Measurements from ENCODE around the gene PPM1M.

GRCh38 chr3:52269776-52270175 lies 24.2 kb downstream of the PPM1M start:
- no peak for TF ChIP-seq CTCF (IDR thresholded peaks at IDR 0.05)
- TF ChIP-seq POLR2A (IDR thresholded peaks at IDR 0.05), result no peak

Data from stomach (tissue), 4 donors.